Transverse colon (tissue), 4 donors: Measurements from ENCODE around the gene TTC3. TPM values are rescaled to one million over a fixed set of nuclear protein-coding genes. Genes with fewer than 3 reads are reported as not detected.
A peak's percentile ranks its signal among the peaks of the same experiment; 100 is the strongest.

Experiments used
- DNase-seq: peaks from one replicate; pipeline ENCODE4 v3.0.0-alpha.2; 2019
- H3K27ac ChIP-seq, 4 donors: fragments of 200-600 bp; sonication (generic); 2 replicates each; pipeline ENCODE4 v1.5.1; 2016 to 2018; ENCODE audit warnings: inconsistent platforms in 4 of 4
- H3K27me3 ChIP-seq: fragments of 200-600 bp; sonication (generic); 2 replicates; pipeline ENCODE4 v1.5.1; 2017; ENCODE audit warnings: inconsistent platforms
- H3K36me3 ChIP-seq, 4 donors: fragments of 200-600 bp; sonication (generic); 2 replicates each; pipeline ENCODE4 v1.5.1; 2017 to 2019; ENCODE audit warnings: inconsistent platforms in 4 of 4
- H3K4me1 ChIP-seq, 4 donors: fragments of 200-600 bp; sonication (generic); 2 replicates each; pipeline ENCODE4 v1.5.1; 2017 to 2020; ENCODE audit warnings: inconsistent platforms in 4 of 4
- H3K4me3 ChIP-seq, 4 donors: fragments of 200-600 bp; sonication (generic); 1 replicate in 1 of 4; 2 replicates in 3 of 4; pipeline versions ENCODE4 v1.5.1 to v1.6.1; 2017 to 2019; ENCODE audit warnings: inconsistent platforms in 4 of 4
- H3K9me3 ChIP-seq, 2 donors: fragments of 200-600 bp; sonication (generic); 2 replicates each; pipeline ENCODE4 v1.5.1; 2017 to 2019; ENCODE audit warnings: inconsistent platforms in 2 of 2
- EP300 ChIP-seq: sonication (generic); formaldehyde crosslinking; IDR thresholded peaks from one replicate; pipeline ENCODE4 v1.6.1; 2017; ENCODE audit warnings: antibody characterized with exemption, low read depth
- POLR2A ChIP-seq: fragments of 450-650 bp; IDR thresholded peaks from one replicate; pipeline ENCODE4 v1.6.1; 2016; ENCODE audit warnings: antibody characterized with exemption, mild to moderate bottlenecking, moderate library complexity
- POLR2AphosphoS5 ChIP-seq, 3 donors: sonication (generic); formaldehyde crosslinking; IDR thresholded peaks; one replicate each; pipeline ENCODE4 v1.6.1; 2016; ENCODE audit warnings: antibody characterized with exemption in 3 of 3
- WGBS, 2 donors: methylation state at CpG; one replicate each; pipeline ENCODE4 v1.1.5; 2018; ENCODE audit warnings: low coverage in 1 of 2; 5-methylcytosine and 5-hydroxymethylcytosine counted together
- in situ Hi-C, 4 donors: fragments of 200-750 bp; cut with MboI; loops; one replicate each; pipeline versions ENCODE4 v1.15.0 to v1.15.1; 2017; ENCODE audit warnings: low sequenced_read_pairs in 3 of 4, low pct_ligation_motif_present in 1 of 4, low pct_unique_long_range_greater_than_20kb in 1 of 4
- intact Hi-C: fragments of 100-400 bp; cut with DNase I; formaldehyde crosslinking; loops from one replicate; pipeline ENCODE4 v1.15.1; 2023; ENCODE audit warnings: low total_unique reads
- total RNA-seq, 4 donors: library from RNA; depleted of rRNA; stranded (reverse); fragments of >200 nt; gene quantifications; one replicate each; pipeline ENCODE4 v1.1.0, GENCODE V29; 2016
- TF ChIP-seq, protein P1 (sequence below), 5 experiments: fragments of 200-600 bp in 3 of 5; fragments of 450-650 bp in 2 of 5; sonication (generic) in 3 of 5; IDR thresholded peaks; 1 replicate in 2 of 5; 2 replicates in 3 of 5; pipeline ENCODE4 v1.5.1; 2016 to 2017; ENCODE audit warnings: antibody characterized with exemption in 5 of 5, inconsistent platforms in 3 of 5, mild to moderate bottlenecking in 2 of 5, moderate library complexity in 1 of 5

The TTC3 gene
- total RNA-seq, 4 donors from 2014 or later: 84.0 to 247 (median 146) TPM

DNA sequence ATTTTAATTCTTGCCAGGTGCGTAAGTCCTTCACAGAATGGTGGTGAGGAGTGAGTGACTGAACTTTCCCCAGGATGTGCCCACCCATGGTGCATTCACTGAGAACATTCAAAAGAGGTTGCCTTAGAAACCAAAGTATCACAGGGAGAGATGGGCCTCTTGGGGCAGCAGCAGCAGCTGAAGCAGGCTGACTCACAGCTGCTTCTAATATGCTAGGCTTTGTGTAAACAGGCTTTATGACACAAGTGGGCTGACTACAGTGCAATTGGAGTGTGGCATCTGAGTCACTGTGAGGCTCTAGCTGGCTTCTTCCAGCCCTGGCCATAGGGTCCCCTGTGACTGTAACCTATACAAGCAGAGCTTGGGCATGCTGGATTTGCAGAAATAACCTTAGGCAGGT lies 12.8 kb upstream of the TTC3 start:
- Histone ChIP-seq H3K4me3 (no peak overlapping the region), H3K27me3 (no peaks in the 10 kb centered on the region), H3K4me1 (peaks cover 0 to 11% (median 9%) of the 10 kb centered on the region in 4 donors), H3K36me3 (no peaks in the 10 kb centered on the region), H3K9me3 (no peaks in the 10 kb centered on the region), H3K27ac (peak overlapping the region; percentile 45 to 56 (median 53))
- DNase-seq: peak; percentile 68
- TF ChIP-seq POLR2A: no peak
- TF ChIP-seq POLR2AphosphoS5 (IDR thresholded peaks at IDR 0.05): peak; percentile 56 to 67 (median 58)
- TF ChIP-seq EP300: no peak
- TF ChIP-seq, protein P1, sequence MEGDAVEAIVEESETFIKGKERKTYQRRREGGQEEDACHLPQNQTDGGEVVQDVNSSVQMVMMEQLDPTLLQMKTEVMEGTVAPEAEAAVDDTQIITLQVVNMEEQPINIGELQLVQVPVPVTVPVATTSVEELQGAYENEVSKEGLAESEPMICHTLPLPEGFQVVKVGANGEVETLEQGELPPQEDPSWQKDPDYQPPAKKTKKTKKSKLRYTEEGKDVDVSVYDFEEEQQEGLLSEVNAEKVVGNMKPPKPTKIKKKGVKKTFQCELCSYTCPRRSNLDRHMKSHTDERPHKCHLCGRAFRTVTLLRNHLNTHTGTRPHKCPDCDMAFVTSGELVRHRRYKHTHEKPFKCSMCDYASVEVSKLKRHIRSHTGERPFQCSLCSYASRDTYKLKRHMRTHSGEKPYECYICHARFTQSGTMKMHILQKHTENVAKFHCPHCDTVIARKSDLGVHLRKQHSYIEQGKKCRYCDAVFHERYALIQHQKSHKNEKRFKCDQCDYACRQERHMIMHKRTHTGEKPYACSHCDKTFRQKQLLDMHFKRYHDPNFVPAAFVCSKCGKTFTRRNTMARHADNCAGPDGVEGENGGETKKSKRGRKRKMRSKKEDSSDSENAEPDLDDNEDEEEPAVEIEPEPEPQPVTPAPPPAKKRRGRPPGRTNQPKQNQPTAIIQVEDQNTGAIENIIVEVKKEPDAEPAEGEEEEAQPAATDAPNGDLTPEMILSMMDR (IDR thresholded peaks at IDR 0.05): peak in 1 of 5 experiments; percentile 9
- in situ Hi-C loops: no loop called here
- WGBS, 2 donors: 50 to 67% methylated on average over 1 of the region's 1 CpG
- intact Hi-C loops: no loop called here

DNA sequence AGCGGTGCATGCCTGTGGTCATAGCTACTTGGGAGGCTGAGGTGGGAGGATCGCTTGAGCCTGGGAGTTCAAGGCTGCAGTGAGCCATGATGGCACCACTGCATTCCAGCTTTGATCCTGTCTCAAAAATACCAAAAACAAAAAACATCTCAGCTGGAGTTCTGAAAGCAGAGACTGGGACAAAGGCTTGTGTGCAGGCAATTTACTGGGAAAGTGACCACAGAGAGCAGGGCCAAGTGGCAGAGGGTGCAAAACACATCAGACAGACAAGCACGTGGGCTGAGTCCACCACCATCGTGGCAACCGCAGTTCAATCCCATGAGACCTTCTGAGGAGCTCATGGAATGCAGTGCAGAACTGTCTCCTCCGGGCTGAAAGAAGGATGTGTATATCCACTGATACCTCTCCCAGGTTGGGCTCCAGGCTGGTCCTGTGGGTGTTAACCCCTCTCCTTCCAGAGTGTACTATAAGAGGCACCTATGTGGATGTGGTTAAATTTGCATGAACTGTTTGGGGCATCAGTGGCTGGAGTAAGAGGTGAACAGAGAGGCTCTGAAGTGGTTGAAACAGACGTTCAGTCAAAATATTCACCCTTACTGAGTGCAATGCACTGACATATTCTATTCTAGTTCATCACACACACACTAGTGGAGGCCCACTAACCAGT lies 11.0 kb upstream of the TTC3 start:
- in situ Hi-C loops (no loop called here), intact Hi-C loops (no loop called here)
- DNase-seq: no peak
- Histone ChIP-seq H3K4me1 (peaks cover 0 to 11% (median 9%) of the 10 kb centered on the region in 4 donors), H3K4me3 (no peak overlapping the region), H3K27me3 (no peaks in the 10 kb centered on the region), H3K9me3 (no peaks in the 10 kb centered on the region), H3K36me3 (no peaks in the 10 kb centered on the region), H3K27ac (no peak overlapping the region)
- no peak for TF ChIP-seq POLR2A
- TF ChIP-seq, protein P1 (IDR thresholded peaks at IDR 0.05): no peak
- TF ChIP-seq EP300: no peak
- no peak for TF ChIP-seq POLR2AphosphoS5 (IDR thresholded peaks at IDR 0.05)
- 83 to 85% methylated on average over 2 to 7 of the region's 7 CpGs for WGBS, 2 donors

DNA sequence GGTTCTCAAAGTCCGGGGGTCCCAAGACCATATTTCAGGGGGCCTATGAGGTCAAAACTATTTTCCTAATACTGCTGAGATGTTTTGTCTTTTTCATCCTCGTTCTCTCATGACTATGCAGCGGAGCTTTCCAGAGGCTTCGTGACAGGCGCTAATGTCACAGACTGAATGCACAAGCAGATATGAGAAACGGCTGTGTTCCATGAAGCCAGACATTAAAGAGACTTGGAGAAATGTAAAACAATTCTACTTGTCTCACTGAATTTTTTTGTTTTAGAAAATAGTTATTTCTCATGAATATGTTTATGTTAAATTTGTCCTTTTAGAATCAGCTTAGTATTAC lies 10.5 kb upstream of the TTC3 start:
- no peak overlapping the region for H3K4me3 ChIP-seq
- H3K36me3 ChIP-seq: no peaks in the 10 kb centered on the region
- DNase-seq: no peak
- in situ Hi-C loops: no loop called here
- no peaks in the 10 kb centered on the region for H3K27me3 ChIP-seq
- 75 to 88% methylated on average over 3 to 6 of the region's 6 CpGs for WGBS, 2 donors
- peaks cover 0 to 11% (median 9%) of the 10 kb centered on the region in 4 donors for H3K4me1 ChIP-seq
- H3K27ac ChIP-seq: no peak overlapping the region
- intact Hi-C loops: no loop called here
- no peaks in the 10 kb centered on the region for H3K9me3 ChIP-seq
- TF ChIP-seq EP300 (no peak), POLR2A (no peak), POLR2AphosphoS5 (IDR thresholded peaks at IDR 0.05) (no peak)
- TF ChIP-seq, protein P1 (IDR thresholded peaks at IDR 0.05): no peak

DNA sequence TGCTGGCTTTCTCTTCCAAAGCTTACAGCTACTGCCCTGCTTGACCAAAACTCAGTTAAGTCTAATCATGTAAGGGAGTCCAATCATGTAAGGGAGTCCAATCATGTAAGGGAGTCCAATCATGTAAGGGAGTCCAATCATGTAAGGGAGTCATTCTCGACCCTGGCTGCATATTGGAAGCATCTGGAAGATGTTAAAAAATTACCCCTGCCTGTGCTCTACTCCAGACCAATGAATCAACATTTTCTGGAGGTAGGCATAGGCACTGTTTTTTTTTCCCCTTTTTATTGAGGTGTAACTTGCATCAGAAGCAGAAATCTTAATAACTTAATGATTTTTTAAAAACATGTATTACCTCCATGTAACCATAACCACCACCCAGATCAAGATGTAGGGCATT lies 9.6 kb upstream of the TTC3 start:
- intact Hi-C loops: no loop called here
- Histone ChIP-seq H3K27me3 (no peaks in the 10 kb centered on the region), H3K27ac (no peak overlapping the region), H3K9me3 (no peaks in the 10 kb centered on the region), H3K4me1 (peaks cover 0 to 11% (median 9%) of the 10 kb centered on the region in 4 donors), H3K36me3 (no peaks in the 10 kb centered on the region), H3K4me3 (no peak overlapping the region)
- no peak for DNase-seq
- in situ Hi-C loops: no loop called here
- WGBS, 2 donors: 59% methylated on average over 1 of the region's 1 CpG; no CpG with 5 or more reads in 1 of the 2 donors
- TF ChIP-seq POLR2AphosphoS5 (IDR thresholded peaks at IDR 0.05) (no peak), POLR2A (no peak), EP300 (no peak)
- TF ChIP-seq, protein P1 (IDR thresholded peaks at IDR 0.05): no peak
